Gastroesophageal sphincter (tissue), 3 donors: ENCODE results near the gene CAMK1D.

Source experiments
- EP300 ChIP-seq: sonication (generic); formaldehyde crosslinking; IDR thresholded peaks from one replicate; pipeline ENCODE4 v1.6.1; 2017; ENCODE audit warnings: antibody characterized with exemption, mild to moderate bottlenecking
- TF ChIP-seq, protein P1 (sequence below), 4 experiments: fragments of 200-600 bp in 2 of 4; fragments of 450-650 bp in 2 of 4; sonication (generic) in 1 of 4; IDR thresholded peaks; one replicate each; pipeline ENCODE4 v1.5.1; 2017 to 2019; ENCODE audit warnings: antibody characterized with exemption in 4 of 4, mild to moderate bottlenecking in 2 of 4, moderate library complexity in 2 of 4

DNA sequence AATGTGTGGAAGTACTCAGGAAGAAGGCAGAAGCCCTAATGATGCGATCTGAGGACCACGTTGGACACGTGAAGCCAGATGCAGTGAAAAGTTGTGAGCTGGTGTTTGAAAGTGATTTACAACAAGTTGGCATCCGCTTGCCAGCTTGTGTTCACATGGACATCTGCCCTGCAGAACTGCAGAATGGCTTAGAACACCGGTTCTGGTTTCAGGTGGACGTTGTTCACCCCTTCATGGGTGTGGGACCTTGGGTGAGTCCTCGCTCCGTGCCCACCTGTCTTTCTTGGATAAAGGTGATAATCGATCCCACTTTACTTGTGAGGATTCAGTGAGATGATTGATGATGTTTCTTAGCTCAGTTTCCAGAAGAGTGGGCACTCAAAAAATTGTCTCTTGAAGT is 53.8 kb downstream of the CAMK1D start:
- TF ChIP-seq, protein P1, sequence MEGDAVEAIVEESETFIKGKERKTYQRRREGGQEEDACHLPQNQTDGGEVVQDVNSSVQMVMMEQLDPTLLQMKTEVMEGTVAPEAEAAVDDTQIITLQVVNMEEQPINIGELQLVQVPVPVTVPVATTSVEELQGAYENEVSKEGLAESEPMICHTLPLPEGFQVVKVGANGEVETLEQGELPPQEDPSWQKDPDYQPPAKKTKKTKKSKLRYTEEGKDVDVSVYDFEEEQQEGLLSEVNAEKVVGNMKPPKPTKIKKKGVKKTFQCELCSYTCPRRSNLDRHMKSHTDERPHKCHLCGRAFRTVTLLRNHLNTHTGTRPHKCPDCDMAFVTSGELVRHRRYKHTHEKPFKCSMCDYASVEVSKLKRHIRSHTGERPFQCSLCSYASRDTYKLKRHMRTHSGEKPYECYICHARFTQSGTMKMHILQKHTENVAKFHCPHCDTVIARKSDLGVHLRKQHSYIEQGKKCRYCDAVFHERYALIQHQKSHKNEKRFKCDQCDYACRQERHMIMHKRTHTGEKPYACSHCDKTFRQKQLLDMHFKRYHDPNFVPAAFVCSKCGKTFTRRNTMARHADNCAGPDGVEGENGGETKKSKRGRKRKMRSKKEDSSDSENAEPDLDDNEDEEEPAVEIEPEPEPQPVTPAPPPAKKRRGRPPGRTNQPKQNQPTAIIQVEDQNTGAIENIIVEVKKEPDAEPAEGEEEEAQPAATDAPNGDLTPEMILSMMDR (IDR thresholded peaks at IDR 0.05): no peak
- TF ChIP-seq EP300: no peak
